H9 (cell line): ENCODE data around the gene NSUN3. TPM values are rescaled to one million over a fixed set of nuclear protein-coding genes. Genes with fewer than 3 reads are reported as not detected.

Experiments
- DNase-seq: peaks from one replicate; pipeline ENCODE4 v3.0.0-alpha.2; 2017
- H2AFZ ChIP-seq: one replicate; pipeline ENCODE4 v1.6.1; 2013; ENCODE audit warnings: mild to moderate bottlenecking, low read length, control low read depth, moderate library complexity
- H2AK5ac ChIP-seq: 2 replicates; pipeline ENCODE4 v1.6.1; 2013; ENCODE audit warnings: low read length, control low read depth, mixed read lengths; ENCODE audit not compliant: insufficient read length
- H2BK120ac ChIP-seq: one replicate; pipeline ENCODE4 v1.6.1; 2013; ENCODE audit warnings: low read depth, mild to moderate bottlenecking, low read length, control low read depth, inconsistent platforms; ENCODE audit not compliant: poor library complexity, severe bottlenecking
- H2BK12ac ChIP-seq: 2 replicates; pipeline ENCODE4 v1.6.1; 2013; ENCODE audit warnings: low read length, control low read depth, mixed read lengths, low read depth; ENCODE audit not compliant: insufficient read length
- H2BK15ac ChIP-seq: 2 replicates; pipeline ENCODE4 v1.6.1; 2013; ENCODE audit warnings: low read depth, low read length, control low read depth
- H2BK20ac ChIP-seq: one replicate; pipeline ENCODE4 v1.6.1; 2013; ENCODE audit warnings: low read depth, mild to moderate bottlenecking, low read length, control low read depth, inconsistent platforms; ENCODE audit not compliant: poor library complexity, severe bottlenecking
- H2BK5ac ChIP-seq: 2 replicates; pipeline ENCODE4 v1.6.1; 2013; ENCODE audit warnings: low read length, control low read depth, mixed read lengths; ENCODE audit not compliant: insufficient read length
- H3K14ac ChIP-seq: 2 replicates; pipeline ENCODE4 v1.6.1; 2013; ENCODE audit warnings: low read length, control low read depth; ENCODE audit not compliant: insufficient read depth
- H3K18ac ChIP-seq: 2 replicates; pipeline ENCODE4 v1.6.1; 2013; ENCODE audit warnings: low read depth, mild to moderate bottlenecking, mixed read lengths, low read length, control low read depth; ENCODE audit not compliant: insufficient read length
- H3K23ac ChIP-seq: 2 replicates; pipeline ENCODE4 v1.6.1; 2013; ENCODE audit warnings: low read length, control low read depth, mixed read lengths, low read depth; ENCODE audit not compliant: insufficient read length
- H3K23me2 ChIP-seq: 2 replicates; pipeline ENCODE4 v1.6.1; 2013; ENCODE audit warnings: low read depth, mild to moderate bottlenecking, mixed read lengths, low read length, control low read depth; ENCODE audit not compliant: insufficient read length, poor library complexity, severe bottlenecking
- H3K27ac ChIP-seq: 2 replicates; pipeline ENCODE4 v1.5.1; 2013; ENCODE audit warnings: low read length, control low read depth, mixed read lengths, low read depth; ENCODE audit not compliant: insufficient read length
- H3K27me3 ChIP-seq: 2 replicates; pipeline ENCODE4 v1.6.1; 2013; ENCODE audit warnings: low read length, control low read depth, inconsistent platforms; ENCODE audit not compliant: insufficient read depth
- H3K4ac ChIP-seq: 2 replicates; pipeline ENCODE4 v1.6.1; 2013; ENCODE audit warnings: low read depth, mild to moderate bottlenecking, control low read depth, inconsistent platforms, low read length, moderate library complexity
- H3K4me1 ChIP-seq: 2 replicates; pipeline ENCODE4 v1.6.1; 2013; ENCODE audit warnings: low read length, control low read depth, inconsistent platforms; ENCODE audit not compliant: insufficient read depth
- H3K4me2 ChIP-seq: 2 replicates; pipeline ENCODE4 v1.6.1; 2013; ENCODE audit warnings: low read length, control low read depth, mixed read lengths; ENCODE audit not compliant: insufficient read length, insufficient read depth
- H3K56ac ChIP-seq: 2 replicates; pipeline ENCODE4 v1.6.1; 2013; ENCODE audit warnings: low read depth, mild to moderate bottlenecking, mixed read lengths, low read length, control low read depth; ENCODE audit not compliant: insufficient read length
- H3K79me1 ChIP-seq: 2 replicates; pipeline ENCODE4 v1.6.1; 2013; ENCODE audit warnings: low read depth, mild to moderate bottlenecking, moderate library complexity, low read length, control low read depth, inconsistent platforms; ENCODE audit not compliant: insufficient read depth, poor library complexity, severe bottlenecking
- H3K79me2 ChIP-seq: 2 replicates; pipeline ENCODE4 v1.6.1; 2013; ENCODE audit warnings: low read length, control low read depth, inconsistent platforms; ENCODE audit not compliant: insufficient read depth
- H3K9ac ChIP-seq: 2 replicates; pipeline ENCODE4 v1.6.1; 2013; ENCODE audit warnings: low read length, control low read depth, mixed read lengths; ENCODE audit not compliant: insufficient read length; ENCODE audit errors: extremely low read depth
- H3K9me3 ChIP-seq: one replicate; pipeline ENCODE4 v1.6.1; 2013; ENCODE audit warnings: low read depth, low read length, inconsistent platforms; ENCODE audit not compliant: control insufficient read depth
- H3T11ph ChIP-seq: one replicate; pipeline ENCODE4 v1.6.1; 2013; ENCODE audit warnings: mild to moderate bottlenecking, low read length, control low read depth, inconsistent platforms
- H4K20me1 ChIP-seq: one replicate; pipeline ENCODE4 v1.6.1; 2013; ENCODE audit not compliant: control insufficient read depth, insufficient read length, insufficient read depth
- H4K5ac ChIP-seq: 2 replicates; pipeline ENCODE4 v1.6.1; 2013; ENCODE audit warnings: low read depth, mild to moderate bottlenecking, mixed read lengths, low read length, control low read depth; ENCODE audit not compliant: insufficient read length
- H4K8ac ChIP-seq: replicated peaks from 2 replicates; pipeline ENCODE4 v1.6.1; 2013; ENCODE audit warnings: low read length, control low read depth, mixed read lengths, low read depth; ENCODE audit not compliant: insufficient read length
- H4K91ac ChIP-seq: 2 replicates; pipeline ENCODE4 v1.6.1; 2013; ENCODE audit warnings: low read depth, mild to moderate bottlenecking, moderate library complexity, mixed read lengths, low read length, control low read depth; ENCODE audit not compliant: insufficient read length
- H3K27ac Mint-ChIP-seq, 3 experiments: 2 replicates in 2 of 3; 3 replicates in 1 of 3; pipeline ENCODE4 v1.8.0; 2020 to 2021; ENCODE audit warnings: mixed read lengths in 3 of 3, mild to moderate bottlenecking in 1 of 3, moderate library complexity in 1 of 3
- H3K27me3 Mint-ChIP-seq: 2 replicates; pipeline ENCODE4 v1.8.0; 2021; ENCODE audit warnings: low read depth, mild to moderate bottlenecking, moderate library complexity, mixed read lengths
- H3K36me3 Mint-ChIP-seq, 3 experiments: 2 replicates in 2 of 3; 3 replicates in 1 of 3; pipeline ENCODE4 v1.8.0; 2020 to 2021; ENCODE audit warnings: low read depth in 3 of 3, mixed read lengths in 3 of 3; ENCODE audit not compliant: insufficient read depth in 1 of 3
- H3K4me1 Mint-ChIP-seq, 2 experiments: 2 replicates each; pipeline ENCODE4 v1.8.0; 2020; ENCODE audit warnings: mixed read lengths in 2 of 2
- H3K4me3 Mint-ChIP-seq, 2 experiments: 2 replicates in 1 of 2; 3 replicates in 1 of 2; pipeline ENCODE4 v1.8.0; 2020 to 2021; ENCODE audit warnings: mild to moderate bottlenecking in 2 of 2, mixed read lengths in 2 of 2, moderate library complexity in 1 of 2
- H3K9me3 Mint-ChIP-seq, 2 experiments: 2 replicates in 1 of 2; 3 replicates in 1 of 2; pipeline ENCODE4 v1.8.0; 2020; ENCODE audit warnings: mild to moderate bottlenecking in 2 of 2, mixed read lengths in 2 of 2, moderate library complexity in 1 of 2
- CTCF ChIP-seq: fragments of 200-600 bp; sonication (generic); conservative IDR thresholded peaks from 3 replicates; pipeline ENCODE4 v1.8.0; 2021; ENCODE audit warnings: antibody characterized with exemption, mild to moderate bottlenecking
- WGBS: extraction: QIAGEN DNeasy Blood & Tissue Kit; methylation state at CpG from one replicate; pipeline ENCODE4 v1.1.7; 2013; ENCODE audit warnings: missing lambda C conversion rate, low lambda C conversion rate, mixed read lengths; ENCODE audit not compliant: insufficient read length; ENCODE audit errors: extremely low coverage; 5-methylcytosine and 5-hydroxymethylcytosine counted together
- total RNA-seq: library from RNA; stranded (reverse); gene quantifications from 2 replicates; pipeline ENCODE4 v1.2.1, GENCODE V29; 2021

The NSUN3 gene
- total RNA-seq, 1 experiment from 2014 or later: 7.4 TPM

- no peaks in the 10 kb centered on the region for H3K4me1 Mint-ChIP-seq
- Histone ChIP-seq H3K23ac (no peak overlapping the region), H3K23me2 (no peaks in the 10 kb centered on the region), H4K91ac (no peak overlapping the region), H2BK120ac (no peak overlapping the region), H4K8ac (no peak overlapping the region), H2AK5ac (no peak overlapping the region), H3K79me1 (no peaks in the 10 kb centered on the region), H3K14ac (no peak overlapping the region), H3K27me3 (no peaks in the 10 kb centered on the region), H3T11ph (no peak overlapping the region), H4K20me1 (no peaks in the 10 kb centered on the region), H2BK5ac (no peak overlapping the region), H3K79me2 (no peaks in the 10 kb centered on the region), H3K4me2 (no peak overlapping the region), H2AFZ (no peak overlapping the region), H3K4ac (no peak overlapping the region), H3K18ac (no peak overlapping the region), H2BK20ac (no peak overlapping the region), H3K9ac (no peak overlapping the region), H4K5ac (no peak overlapping the region), H3K9me3 (no peaks in the 10 kb centered on the region), H2BK15ac (no peak overlapping the region), H3K4me1 (no peaks in the 10 kb centered on the region), H2BK12ac (no peak overlapping the region), H3K56ac (no peak overlapping the region), H3K27ac (no peak overlapping the region)
- H3K27me3 Mint-ChIP-seq: no peaks in the 10 kb centered on the region
- H3K27ac Mint-ChIP-seq: no peak overlapping the region
- no peak for TF ChIP-seq CTCF
- no peaks in the 10 kb centered on the region for H3K9me3 Mint-ChIP-seq
- no CpG with 5 or more reads among the region's 1 CpG for WGBS
- H3K4me3 Mint-ChIP-seq: no peak overlapping the region
- DNase-seq: no peak
- peaks cover 0 to 13% (median 3%) of the 10 kb centered on the region in 3 experiments; a peak in 4 of 7 replicates for H3K36me3 Mint-ChIP-seq
Observed at GRCh38 chr3:94092086-94092485, 29.2 kb downstream of the NSUN3 start.
